GM21786 (cell line): ENCODE measurements around the gene DLGAP5.
A peak's percentile ranks its signal among the peaks of the same experiment; 100 is the strongest.

Experiments used
- ATAC-seq: cut with Tn5 transposase; IDR thresholded peaks from one replicate; pipeline ENCODE4 v1.9.1; 2021; ENCODE audit not compliant: unreplicated experiment

The DLGAP5 gene

DNA sequence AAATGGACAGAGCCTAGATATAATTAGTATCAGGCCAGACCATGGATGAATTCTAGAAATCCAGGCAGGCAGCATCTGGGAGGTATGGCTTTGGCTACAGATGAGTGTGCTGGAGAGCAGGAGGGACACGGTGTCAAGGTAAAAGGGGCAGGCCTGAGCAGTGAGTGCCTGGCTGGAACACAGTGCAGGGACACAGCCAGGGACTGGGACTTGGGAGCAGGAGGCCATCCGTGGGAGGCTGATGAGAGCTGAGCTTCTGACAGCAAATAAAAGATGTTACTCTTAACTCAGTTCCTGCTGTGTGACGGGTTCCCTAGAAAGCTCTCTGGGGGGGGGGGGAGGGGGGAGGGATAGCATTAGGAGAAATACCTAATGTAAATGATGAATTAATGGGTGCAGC, 75.9 kb downstream of the DLGAP5 start:
- no peak for ATAC-seq

DNA sequence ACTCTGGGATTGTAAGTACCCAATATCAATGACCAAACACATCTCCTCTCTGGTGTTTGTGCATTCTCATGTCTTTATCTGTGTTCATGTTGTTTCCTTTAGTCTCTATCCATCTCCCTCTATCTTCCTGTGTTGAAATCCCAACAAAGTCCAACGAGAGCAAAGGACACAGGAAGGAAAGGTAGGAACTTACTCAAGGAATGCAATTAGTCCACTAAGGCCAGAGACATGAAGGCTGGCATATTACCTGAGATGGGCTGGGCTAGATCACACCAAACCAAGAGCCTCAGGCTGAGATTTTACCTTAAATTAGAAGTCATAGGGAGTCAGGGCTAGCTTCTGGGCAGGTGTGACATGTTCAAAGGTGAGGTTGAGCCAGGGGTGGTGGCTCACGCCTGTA, 76.7 kb downstream of the DLGAP5 start:
- no peak for ATAC-seq

DNA sequence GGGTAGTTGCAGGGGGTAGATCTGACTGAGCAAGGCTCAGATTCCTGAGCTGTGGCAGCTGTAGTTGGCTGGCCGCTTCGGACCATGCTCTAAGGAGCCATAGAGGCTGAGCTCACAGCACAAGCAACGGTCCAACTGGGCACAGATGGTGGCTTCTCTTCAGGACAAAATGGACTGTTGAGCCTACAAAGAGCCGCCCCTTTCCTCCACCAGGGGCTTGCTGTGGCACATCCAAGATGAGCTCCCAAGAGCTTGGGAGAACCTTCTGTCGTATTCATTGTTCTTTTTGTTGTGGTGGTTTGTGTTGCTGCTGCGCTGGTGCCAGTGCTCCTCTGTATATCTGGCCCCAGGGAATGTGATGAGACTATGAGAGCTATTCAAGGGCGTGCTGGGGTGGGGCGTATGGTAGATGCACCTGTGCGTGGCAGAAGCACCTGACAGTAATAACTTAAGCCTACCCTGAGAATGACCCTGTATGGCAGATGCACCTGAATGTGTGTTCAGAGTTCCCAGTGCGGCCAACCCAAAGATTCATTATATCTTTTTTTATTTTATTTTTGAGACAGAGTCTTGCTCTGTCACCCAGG, 80.2 kb downstream of the DLGAP5 start:
- ATAC-seq = no peak

DNA sequence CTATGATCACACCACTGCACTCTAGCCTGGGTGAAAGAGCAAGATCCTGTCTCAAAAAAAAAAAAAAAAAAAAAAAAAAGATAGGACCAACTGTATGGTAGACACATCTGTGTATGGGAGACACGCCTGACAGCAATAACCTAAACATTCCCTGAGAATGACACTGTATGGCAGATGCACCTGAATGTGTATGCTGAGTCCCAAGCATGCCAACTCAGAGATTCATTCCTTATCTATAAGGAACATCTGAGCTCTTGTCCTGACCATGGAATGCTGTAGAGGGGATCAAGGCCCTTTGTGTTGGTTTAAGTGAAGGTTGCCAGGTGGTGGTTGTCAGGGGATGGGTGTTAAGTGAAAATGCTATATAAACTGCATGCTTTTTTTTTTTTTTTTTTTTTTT, 81.5 kb downstream of the DLGAP5 start:
- no peak for ATAC-seq

DNA sequence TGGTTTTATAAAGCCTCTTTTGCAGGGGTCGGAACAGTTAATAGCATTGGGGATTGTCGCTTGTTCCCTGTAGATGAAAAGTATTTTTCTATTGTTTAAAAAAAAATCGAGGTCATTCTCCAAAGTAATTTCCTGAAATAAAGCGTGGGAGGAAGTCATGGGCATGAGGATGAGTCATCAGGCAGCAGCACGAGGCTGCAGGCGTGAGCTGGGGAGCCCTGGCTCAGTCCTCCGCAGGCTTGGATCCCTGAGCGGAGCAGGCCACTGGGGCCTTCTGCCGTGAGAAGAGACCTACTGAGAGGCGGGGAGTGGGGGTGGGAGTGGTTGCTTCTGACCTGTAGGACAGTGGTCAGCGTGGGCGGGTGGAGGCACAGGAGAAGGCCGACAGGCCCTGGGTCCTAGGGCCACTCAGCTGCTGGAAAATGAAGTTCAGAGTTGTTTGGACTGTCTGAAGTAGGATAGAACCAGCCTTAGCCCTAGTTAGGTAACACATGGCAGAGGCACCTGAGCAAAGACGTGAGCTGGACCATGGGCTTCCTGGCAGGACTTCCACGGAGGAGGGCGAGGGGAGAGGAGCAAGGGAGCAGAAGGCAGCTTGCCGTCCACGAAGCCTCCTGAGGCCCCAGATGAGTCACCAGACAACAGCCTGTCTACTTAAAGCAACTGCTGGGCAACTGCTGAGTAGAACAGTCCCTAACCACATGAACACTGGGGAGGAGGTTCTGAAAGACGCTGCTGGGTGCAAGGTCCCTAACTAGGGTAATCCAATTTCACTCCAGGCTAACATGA, 83.4 kb downstream of the DLGAP5 start:
- no peak for ATAC-seq

DNA sequence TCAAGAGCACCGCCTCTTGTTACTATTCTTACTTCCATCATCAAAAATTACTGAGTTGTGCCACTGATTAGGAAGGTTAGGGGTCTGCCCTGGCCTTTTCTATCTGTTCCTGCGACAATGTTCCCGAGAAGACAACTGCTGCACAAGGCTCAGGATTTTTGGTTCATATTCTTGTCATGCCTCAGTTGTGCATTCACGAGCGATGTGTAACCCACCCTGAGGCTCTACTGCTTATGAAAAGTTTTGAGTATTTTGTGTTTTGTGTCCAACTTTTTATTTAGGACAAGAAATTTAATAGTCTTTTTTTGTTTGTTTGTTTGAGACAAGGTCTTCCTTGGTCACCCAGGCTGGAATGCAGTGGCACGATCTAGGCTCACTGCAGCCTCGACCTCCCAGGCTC, 85.4 kb downstream of the DLGAP5 start:
- no peak for ATAC-seq

DNA sequence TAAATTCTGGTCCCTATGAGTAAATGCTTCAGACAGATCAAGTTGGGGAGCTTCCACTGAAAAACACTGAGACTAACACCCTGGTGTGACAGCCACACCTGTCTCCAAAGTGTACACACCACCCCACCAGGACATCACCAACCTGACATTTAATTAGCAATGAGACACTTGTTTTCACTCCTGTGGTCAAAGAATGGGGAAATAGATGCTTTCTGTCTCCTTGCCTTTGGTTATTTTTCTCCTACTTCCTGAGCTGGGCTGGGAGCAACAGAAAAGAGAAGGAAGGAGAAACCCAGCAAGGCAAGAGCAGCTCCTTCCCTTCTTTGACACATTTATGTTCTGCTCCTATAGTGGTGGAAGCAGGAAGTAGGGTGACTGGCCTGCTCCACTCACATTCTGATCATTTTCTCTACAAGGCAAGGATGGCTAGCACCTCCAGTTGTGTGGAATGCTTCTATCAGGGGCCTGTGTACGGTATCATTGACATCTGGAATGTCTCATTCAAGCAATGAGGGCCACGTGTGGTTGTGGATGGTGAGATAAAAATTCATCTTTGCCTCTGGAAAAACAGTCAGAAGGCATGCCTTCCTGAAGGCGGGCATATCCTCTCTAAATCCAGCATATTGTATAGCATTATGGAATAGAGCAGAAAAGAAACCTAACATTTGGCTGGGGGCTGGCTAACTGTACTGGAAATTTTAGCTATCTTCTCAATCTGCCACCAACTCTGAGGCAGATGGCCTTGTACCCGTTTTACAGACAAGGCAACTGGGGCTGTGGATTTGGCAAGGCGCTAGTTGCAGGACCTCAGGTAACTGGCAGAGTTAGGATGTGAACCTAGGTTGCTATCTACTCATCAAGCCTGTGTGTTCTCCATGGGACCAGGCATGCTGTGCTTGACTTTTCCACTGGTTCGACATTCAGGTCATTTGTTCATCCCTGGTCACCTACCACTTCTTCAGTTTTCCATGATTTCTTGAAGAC, 87.1 kb downstream of the DLGAP5 start:
- ATAC-seq = no peak

DNA sequence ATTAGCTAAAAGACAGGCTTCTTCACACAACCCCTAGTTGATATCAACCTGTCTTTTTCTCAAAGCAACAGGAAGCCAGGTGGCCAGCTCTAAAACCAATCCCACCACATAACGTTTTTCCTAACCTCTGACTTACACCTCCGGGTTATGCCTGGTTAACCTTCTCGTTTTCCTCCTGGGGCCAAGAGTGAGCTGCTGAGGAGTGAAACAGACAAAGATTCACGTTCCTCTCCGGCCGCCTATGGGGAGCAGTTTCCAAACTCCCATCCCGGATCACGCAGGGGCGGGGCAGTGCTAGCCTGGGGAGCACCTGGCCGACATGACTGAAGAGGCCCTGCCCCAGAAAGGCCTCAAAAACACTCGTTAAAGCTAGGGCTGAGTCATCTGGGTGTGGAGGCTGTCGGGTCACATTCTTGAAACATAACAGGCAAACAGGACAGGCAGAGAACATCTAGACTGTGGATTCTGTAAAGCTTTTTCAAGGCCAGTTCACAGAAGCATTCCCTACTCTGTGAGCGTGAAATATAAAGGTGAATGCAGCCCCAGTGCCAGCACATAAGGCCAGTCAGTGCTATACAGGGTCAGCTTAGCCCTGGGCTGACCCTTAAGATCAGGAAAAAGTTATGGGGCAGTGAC, 88.3 kb downstream of the DLGAP5 start:
- ATAC-seq = peak; percentile 31

DNA sequence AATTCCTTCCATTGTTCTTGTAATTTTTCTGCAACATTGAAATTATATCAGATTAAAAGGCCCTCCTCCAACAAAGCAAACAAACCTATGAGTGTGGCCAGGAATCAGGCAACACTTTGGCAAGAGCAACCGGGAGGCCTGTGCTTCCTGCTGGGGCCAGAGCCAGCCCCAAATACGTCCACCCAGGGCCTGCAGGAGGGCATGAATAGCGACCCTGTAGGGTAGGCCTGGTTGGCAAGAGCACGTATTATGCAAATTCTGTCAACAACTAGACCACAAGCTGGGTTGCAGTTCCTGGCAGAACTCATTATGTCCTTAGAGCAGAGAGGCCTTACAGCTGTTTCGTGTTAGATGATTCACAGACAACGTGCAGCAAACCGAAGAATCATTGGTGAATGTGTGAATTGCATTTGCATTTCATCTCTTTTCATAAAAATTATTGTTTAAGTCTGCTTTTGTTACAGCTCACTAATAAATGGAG, 89.2 kb downstream of the DLGAP5 start:
- peak; percentile 64 for ATAC-seq

DNA sequence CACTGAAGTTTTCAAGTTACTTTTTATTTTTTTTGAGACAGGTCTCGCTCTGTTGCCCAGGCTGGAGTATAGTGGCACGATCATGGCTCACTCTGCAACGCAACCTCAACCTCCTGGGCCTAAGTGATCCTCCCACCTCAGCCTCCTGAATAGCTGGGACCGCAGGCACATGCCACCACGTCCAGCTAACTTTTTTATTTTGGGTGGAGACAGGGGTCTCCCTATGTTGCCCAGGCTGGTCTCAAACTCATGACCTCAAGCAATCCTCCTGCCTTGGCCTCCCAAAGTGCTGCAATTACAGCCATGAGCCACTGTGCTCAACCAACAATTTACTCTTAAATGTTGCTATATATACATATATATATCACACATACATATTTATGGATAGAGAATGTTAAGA, 89.7 kb downstream of the DLGAP5 start:
- no peak for ATAC-seq

DNA sequence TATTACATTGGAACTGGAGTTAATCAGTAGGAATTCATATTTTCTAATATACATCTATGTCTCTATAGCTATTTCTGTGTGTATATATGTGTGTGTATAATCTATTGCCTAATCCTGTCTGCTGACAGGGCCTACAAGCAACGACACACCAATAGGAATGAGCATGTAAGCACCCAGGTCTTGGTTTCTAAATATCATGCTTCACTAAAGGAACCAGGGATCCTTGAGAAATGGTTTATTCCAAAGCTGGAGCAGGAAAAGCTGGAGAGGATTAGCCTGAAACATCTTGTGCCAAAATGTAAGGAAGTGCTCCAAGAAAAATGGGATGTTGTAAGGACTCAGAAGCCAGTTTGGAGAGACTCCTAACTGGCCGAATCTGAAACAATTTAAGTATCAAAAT, 91.6 kb downstream of the DLGAP5 start:
- no peak for ATAC-seq

DNA sequence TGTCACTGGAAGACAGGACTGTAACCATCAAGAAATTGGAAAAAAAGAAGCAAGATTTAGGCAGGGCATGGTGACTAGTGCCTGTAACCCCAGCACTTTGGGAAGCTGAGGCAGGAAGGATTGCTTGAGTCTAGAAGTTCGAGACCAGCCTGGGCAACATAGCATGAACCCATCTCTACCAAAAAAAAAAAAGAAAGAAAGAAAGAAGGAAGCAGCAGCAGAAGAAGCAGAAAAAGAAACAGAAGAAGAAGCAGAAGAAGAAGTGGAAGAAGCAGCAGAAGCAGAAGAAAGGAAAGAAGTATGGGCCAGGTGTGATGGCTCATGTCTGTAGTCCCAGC, 92.9 kb downstream of the DLGAP5 start:
- ATAC-seq = no peak
